Transverse colon (tissue), 4 donors: ENCODE measurements around the gene C9orf50. TPM values are rescaled to one million over a fixed set of nuclear protein-coding genes. Genes with fewer than 3 reads are reported as not detected.

ENCODE experiments used
- DNase-seq: peaks from one replicate; pipeline ENCODE4 v3.0.0-alpha.2; 2019
- H3K27ac ChIP-seq, 4 donors: fragments of 200-600 bp; sonication (generic); 2 replicates each; pipeline ENCODE4 v1.5.1; 2016 to 2018; ENCODE audit warnings: inconsistent platforms in 4 of 4
- H3K27me3 ChIP-seq: fragments of 200-600 bp; sonication (generic); 2 replicates; pipeline ENCODE4 v1.5.1; 2017; ENCODE audit warnings: inconsistent platforms
- H3K36me3 ChIP-seq, 4 donors: fragments of 200-600 bp; sonication (generic); 2 replicates each; pipeline ENCODE4 v1.5.1; 2017 to 2019; ENCODE audit warnings: inconsistent platforms in 4 of 4
- H3K4me1 ChIP-seq, 4 donors: fragments of 200-600 bp; sonication (generic); 2 replicates each; pipeline ENCODE4 v1.5.1; 2017 to 2020; ENCODE audit warnings: inconsistent platforms in 4 of 4
- H3K4me3 ChIP-seq, 4 donors: fragments of 200-600 bp; sonication (generic); 1 replicate in 1 of 4; 2 replicates in 3 of 4; pipeline versions ENCODE4 v1.5.1 to v1.6.1; 2017 to 2019; ENCODE audit warnings: inconsistent platforms in 4 of 4
- H3K9me3 ChIP-seq, 2 donors: fragments of 200-600 bp; sonication (generic); 2 replicates each; pipeline ENCODE4 v1.5.1; 2017 to 2019; ENCODE audit warnings: inconsistent platforms in 2 of 2
- CTCF ChIP-seq, 5 experiments: fragments of 200-600 bp in 3 of 5; fragments of 450-650 bp in 2 of 5; sonication (generic) in 3 of 5; IDR thresholded peaks; 1 replicate in 2 of 5; 2 replicates in 3 of 5; pipeline ENCODE4 v1.5.1; 2016 to 2017; ENCODE audit warnings: antibody characterized with exemption in 5 of 5, inconsistent platforms in 3 of 5, mild to moderate bottlenecking in 2 of 5, moderate library complexity in 1 of 5
- EP300 ChIP-seq: sonication (generic); formaldehyde crosslinking; IDR thresholded peaks from one replicate; pipeline ENCODE4 v1.6.1; 2017; ENCODE audit warnings: antibody characterized with exemption, low read depth
- POLR2A ChIP-seq: fragments of 450-650 bp; IDR thresholded peaks from one replicate; pipeline ENCODE4 v1.6.1; 2016; ENCODE audit warnings: antibody characterized with exemption, mild to moderate bottlenecking, moderate library complexity
- POLR2AphosphoS5 ChIP-seq, 3 donors: sonication (generic); formaldehyde crosslinking; IDR thresholded peaks; one replicate each; pipeline ENCODE4 v1.6.1; 2016; ENCODE audit warnings: antibody characterized with exemption in 3 of 3
- WGBS, 2 donors: methylation state at CpG; one replicate each; pipeline ENCODE4 v1.1.5; 2018; ENCODE audit warnings: low coverage in 1 of 2; 5-methylcytosine and 5-hydroxymethylcytosine counted together
- in situ Hi-C, 4 donors: fragments of 200-750 bp; cut with MboI; loops; one replicate each; pipeline versions ENCODE4 v1.15.0 to v1.15.1; 2017; ENCODE audit warnings: low sequenced_read_pairs in 3 of 4, low pct_ligation_motif_present in 1 of 4, low pct_unique_long_range_greater_than_20kb in 1 of 4
- intact Hi-C: fragments of 100-400 bp; cut with DNase I; formaldehyde crosslinking; loops from one replicate; pipeline ENCODE4 v1.15.1; 2023; ENCODE audit warnings: low total_unique reads
- total RNA-seq, 4 donors: library from RNA; depleted of rRNA; stranded (reverse); fragments of >200 nt; gene quantifications; one replicate each; pipeline ENCODE4 v1.1.0, GENCODE V29; 2016

Gene C9orf50
- total RNA-seq, 4 donors from 2014 or later, result not detected

GRCh38 chr9:129567842-129568559, 52.9 kb downstream of the C9orf50 start:
- Histone ChIP-seq H3K4me1 (peaks cover 12 to 34% (median 28%) of the 10 kb centered on the region in 4 donors), H3K27me3 (peaks cover 23% of the 10 kb centered on the region), H3K9me3 (no peaks in the 10 kb centered on the region), H3K27ac (peak overlapping the region; percentile 69 to 81 (median 76)), H3K4me3 (peak overlapping the region; percentile 20 to 50 (median 40)), H3K36me3 (no peaks in the 10 kb centered on the region)
- intact Hi-C loops, result no loop called here
- in situ Hi-C loops, result no loop called here
- WGBS, 2 donors, result 5 to 30% methylated on average over 2 to 27 of the region's 27 CpGs
- no peak for DNase-seq
- TF ChIP-seq POLR2AphosphoS5 (IDR thresholded peaks at IDR 0.05) (no peak), POLR2A (no peak), CTCF (IDR thresholded peaks at IDR 0.05) (no peak), EP300 (no peak)

GRCh38 chr9:129567329-129567728, 53.6 kb downstream of the C9orf50 start:
- Histone ChIP-seq H3K36me3 (no peaks in the 10 kb centered on the region), H3K4me3 (no peak overlapping the region), H3K4me1 (peaks cover 12 to 34% (median 28%) of the 10 kb centered on the region in 4 donors), H3K9me3 (no peaks in the 10 kb centered on the region), H3K27ac (peak overlapping the region in 1 of 4 donors; percentile 81), H3K27me3 (peaks cover 23% of the 10 kb centered on the region)
- TF ChIP-seq POLR2A, result no peak
- no peak for TF ChIP-seq CTCF (IDR thresholded peaks at IDR 0.05)
- TF ChIP-seq POLR2AphosphoS5 (IDR thresholded peaks at IDR 0.05), result no peak
- TF ChIP-seq EP300, result no peak
- DNase-seq, result no peak
- intact Hi-C loops, result no loop called here
- WGBS, 2 donors, result 79% methylated on average over 9 of the region's 10 CpGs; no CpG with 5 or more reads in 1 of the 2 donors
- in situ Hi-C loops, result no loop called here

GRCh38 chr9:129566563-129567266, 54.2 kb downstream of the C9orf50 start:
- Histone ChIP-seq H3K27me3 (peaks cover 23% of the 10 kb centered on the region), H3K9me3 (no peaks in the 10 kb centered on the region), H3K4me1 (peaks cover 12 to 38% (median 28%) of the 10 kb centered on the region in 4 donors), H3K4me3 (no peak overlapping the region), H3K27ac (no peak overlapping the region), H3K36me3 (no peaks in the 10 kb centered on the region)
- intact Hi-C loops, result no loop called here
- 90 to 100% methylated on average over 2 to 25 of the region's 25 CpGs for WGBS, 2 donors
- DNase-seq, result no peak
- TF ChIP-seq POLR2A (no peak), POLR2AphosphoS5 (IDR thresholded peaks at IDR 0.05) (no peak), EP300 (no peak)
- in situ Hi-C loops, result no loop called here

GRCh38 chr9:129562917-129563316, 58.0 kb downstream of the C9orf50 start:
- Histone ChIP-seq H3K9me3 (no peaks in the 10 kb centered on the region), H3K36me3 (no peaks in the 10 kb centered on the region), H3K4me3 (no peak overlapping the region), H3K4me1 (peaks cover 0 to 8% (median 1%) of the 10 kb centered on the region in 4 donors), H3K27me3 (peaks cover 3% of the 10 kb centered on the region), H3K27ac (no peak overlapping the region)
- in situ Hi-C loops (no loop called here), intact Hi-C loops (no loop called here)
- WGBS, 2 donors, result 84% methylated on average over 8 of the region's 8 CpGs
- TF ChIP-seq EP300, result no peak
- no peak for TF ChIP-seq CTCF (IDR thresholded peaks at IDR 0.05)
- TF ChIP-seq POLR2AphosphoS5 (IDR thresholded peaks at IDR 0.05), result no peak
- DNase-seq, result no peak
